NB4 (cell line): Measurements from ENCODE around the gene MEGF6.

Experiments used
- CTCF ChIP-seq: IDR thresholded peaks from one replicate; pipeline ENCODE4 v1.5.1; 2012; ENCODE audit warnings: low read depth, low read length
- MAX ChIP-seq: IDR thresholded peaks from 2 replicates; pipeline ENCODE4 v1.6.1; 2011; ENCODE audit warnings: low read depth, low read length
- POLR2A ChIP-seq: IDR thresholded peaks from 2 replicates; pipeline ENCODE4 v1.6.1; 2011; ENCODE audit warnings: mild to moderate bottlenecking; ENCODE audit not compliant: insufficient read length; ENCODE audit errors: extremely low read depth

- TF ChIP-seq MAX (no peak), CTCF (no peak), POLR2A (no peak)
These were observed 135.3 kb downstream of the MEGF6 start for GRCh38 chr1:3475839-3476573.
